GM11168 (cell line): ENCODE measurements around the gene MCTP2.

Experiments
- in situ Hi-C: fragments of 300-500 bp; cut with MboI; formaldehyde crosslinking; loops from one replicate; pipeline ENCODE4 v1.12.0; 2022; ENCODE audit warnings: low sequenced_read_pairs; ENCODE audit not compliant: unreplicated experiment

Gene MCTP2

DNA sequence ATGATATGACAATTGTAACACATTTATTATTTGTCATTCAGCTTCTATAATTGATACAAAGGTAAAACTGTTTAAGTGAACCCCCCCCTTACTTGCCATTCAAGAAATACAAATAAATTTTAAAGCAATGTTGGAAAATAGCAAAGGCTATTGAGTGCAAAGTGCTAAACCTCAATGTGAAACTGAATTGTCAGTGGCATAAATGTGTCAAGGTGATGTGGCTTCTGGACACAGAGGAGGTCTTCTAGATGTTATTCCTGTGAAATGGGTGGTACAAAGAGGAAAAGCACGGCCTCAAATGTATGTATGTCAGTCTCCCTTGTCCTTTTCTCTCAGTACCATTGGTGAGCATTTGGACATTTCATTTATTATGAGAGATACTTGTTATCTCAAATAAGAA, 149.4 kb downstream of the MCTP2 start:
- in situ Hi-C loops, result no loop called here

DNA sequence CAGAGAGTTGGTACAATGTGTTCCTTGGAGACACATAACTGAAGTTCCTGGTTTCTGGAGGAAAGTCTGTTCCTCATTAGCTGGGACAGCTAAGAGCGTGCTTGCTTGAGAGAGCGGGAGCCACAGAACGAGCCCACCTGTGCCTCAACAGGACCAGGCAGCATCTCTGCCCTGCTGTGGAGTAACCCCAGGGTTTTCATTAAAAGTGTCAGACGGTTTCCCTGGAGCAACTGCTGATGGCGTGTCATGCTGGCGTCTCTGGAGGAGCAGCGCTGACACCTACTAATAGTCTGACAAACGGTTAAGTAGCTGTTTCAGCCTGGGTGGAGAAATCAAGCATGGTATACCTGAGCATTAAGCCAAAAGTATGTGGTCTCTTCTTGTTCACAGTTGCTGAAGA, 150.0 kb downstream of the MCTP2 start:
- in situ Hi-C loops, result no loop called here

DNA sequence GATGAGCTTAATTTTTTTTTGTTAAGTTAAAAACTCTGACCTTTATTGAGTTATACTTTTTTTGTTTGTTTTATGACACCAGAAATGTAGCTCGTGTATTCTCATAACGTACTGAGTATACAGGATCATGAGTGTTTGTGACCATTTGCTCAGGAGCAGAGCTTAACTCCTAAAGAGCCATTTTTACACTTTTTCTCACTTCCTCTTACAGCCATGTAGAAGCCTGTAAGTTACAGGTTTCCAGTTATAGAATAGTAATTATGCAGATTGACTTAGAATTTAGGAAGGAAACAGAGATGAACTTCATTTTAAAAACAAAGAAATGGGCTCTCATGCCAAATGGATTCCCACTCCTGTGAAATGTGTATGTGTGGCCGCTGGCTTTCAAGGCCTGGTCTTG, 151.7 kb downstream of the MCTP2 start:
- in situ Hi-C loops, result no loop called here

DNA sequence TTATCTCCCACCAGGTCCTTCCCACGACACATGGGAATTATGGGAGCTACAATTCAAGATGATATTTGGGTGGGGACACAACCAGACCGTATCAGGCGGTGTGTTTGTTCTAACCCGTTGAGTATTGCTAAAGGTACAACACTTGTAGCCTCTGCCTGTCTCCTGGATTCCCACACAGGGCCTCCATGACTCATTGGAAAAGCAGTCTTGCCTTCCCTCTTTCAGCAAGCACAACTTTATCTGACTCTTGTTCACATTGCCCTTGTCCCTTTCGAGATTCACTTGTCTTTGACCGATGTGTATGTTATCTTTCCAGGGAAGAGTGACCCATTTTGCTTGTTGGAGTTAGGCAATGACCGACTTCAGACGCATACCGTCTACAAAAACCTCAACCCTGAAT, 152.3 kb downstream of the MCTP2 start:
- in situ Hi-C loops, result no loop called here

DNA sequence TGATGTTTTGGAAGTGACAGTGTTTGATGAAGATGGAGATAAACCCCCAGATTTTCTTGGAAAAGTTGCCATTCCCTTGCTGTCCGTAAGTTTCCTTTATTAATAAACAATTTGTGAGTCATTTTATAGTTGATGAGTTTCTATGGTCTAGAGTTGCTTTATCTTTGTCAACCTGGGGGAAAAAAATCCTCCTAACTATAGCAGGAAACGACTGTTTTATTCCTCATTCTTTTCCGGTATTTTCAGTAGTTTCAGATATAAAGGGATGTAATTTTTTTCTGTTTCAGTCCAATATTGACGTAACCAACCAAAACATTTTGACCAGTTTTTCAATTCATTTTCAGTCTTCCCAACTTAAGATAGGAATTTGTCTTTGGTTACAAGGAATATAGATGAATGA, 154.1 kb downstream of the MCTP2 start:
- in situ Hi-C loops, result no loop called here

DNA sequence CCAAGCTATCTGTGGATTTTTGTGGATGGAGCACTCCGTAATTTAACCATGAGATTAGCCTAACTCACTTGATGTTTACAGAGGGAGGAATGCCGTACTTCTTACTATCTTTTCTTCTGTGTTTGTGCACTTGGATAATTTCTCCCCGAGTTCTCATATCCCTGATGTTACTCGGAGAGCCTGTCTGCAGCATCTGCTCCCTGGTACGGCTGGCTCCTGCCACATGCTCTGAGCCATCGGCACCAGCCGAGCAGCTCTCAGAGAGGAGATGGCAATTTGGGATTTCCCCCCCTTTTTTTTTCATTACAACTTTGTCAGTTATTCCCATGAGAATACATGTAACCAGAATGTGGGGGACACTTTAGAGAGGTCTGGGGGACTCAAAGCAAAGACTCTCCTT, 155.0 kb downstream of the MCTP2 start:
- in situ Hi-C loops, result no loop called here

DNA sequence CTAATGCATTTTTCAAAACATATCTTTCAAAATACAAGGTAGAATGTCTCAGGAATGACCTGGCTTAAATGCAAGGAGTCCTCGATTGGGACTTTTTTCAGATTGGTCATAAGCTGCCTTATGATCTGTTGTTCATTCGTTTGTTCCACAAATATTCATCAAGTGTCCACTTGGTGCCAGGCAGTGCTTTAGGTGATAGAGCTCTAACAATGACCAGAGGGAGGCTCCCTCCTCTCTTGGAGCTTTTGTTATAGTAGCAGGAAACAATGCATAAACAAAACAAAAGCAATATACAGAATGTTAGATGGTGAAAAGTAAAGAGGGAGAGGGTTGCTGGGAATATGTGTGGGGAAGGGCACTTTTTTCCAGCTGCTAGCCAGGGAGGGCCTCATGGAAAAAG, 156.1 kb downstream of the MCTP2 start:
- in situ Hi-C loops, result no loop called here

DNA sequence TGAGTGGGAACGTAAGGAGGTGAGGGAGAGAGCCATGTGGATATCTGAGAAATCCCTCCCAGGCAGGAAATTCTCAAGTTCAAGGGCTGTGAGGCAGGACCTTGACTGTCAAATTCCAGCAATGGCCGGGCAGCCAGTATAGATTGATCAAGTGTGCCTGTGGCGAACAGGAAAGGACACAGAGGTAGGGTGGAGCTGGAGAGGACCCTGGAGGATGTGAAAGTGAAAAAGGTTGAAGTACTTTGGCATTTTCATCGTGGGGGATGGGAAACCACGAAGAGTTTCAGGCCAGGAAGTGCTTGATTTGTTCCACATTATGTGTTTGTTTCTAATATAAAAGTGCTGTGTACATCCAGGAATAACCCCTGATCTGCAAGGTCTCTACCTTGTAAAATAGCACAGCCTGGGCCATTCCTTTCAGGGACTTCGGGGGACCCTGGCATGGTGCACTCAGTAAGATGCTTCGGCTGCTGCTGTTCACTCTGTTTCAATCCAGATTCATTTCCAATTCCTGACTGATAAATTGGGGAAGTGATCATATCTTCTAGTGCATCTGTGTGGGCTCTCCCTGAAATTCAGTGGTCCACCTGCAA, 156.6 kb downstream of the MCTP2 start:
- in situ Hi-C loops, result no loop called here

DNA sequence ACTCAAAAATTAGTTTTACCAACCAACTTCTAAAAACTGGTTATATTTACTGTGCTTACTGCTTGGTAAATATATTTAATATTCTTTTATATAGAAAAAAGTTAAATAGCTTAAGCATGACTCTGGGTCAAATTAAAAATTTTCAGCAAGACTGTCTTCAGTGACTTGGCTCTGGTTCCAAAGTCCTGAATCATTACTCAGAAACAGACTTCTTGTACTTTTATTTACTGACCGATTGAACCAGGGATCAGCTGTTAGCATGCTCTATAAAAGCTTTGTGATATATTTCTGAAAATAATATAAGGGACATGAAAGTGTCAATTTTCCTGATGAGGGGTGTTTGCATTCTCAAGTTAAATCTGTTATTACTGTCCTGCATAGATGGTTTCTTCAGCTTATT, 164.3 kb downstream of the MCTP2 start:
- in situ Hi-C loops, result no loop called here

DNA sequence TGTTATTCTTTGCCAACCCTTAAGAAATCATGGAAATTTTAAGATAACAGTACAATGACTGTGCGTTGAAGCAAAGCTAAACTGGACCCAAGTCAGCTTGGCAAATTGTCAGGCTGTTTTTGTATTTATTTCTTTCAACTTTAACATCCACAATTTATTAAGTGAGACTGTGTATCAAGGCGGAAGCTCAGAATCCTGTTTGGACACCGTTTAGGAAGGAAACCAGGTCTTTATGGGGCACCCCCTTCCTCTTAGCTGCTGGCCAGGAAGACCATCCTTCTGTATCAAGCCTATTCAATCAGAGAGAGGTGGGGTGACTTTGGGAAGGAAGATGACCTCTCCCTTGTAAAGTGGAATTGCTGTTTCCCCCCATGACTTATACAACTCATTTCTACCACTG, 166.0 kb downstream of the MCTP2 start:
- in situ Hi-C loops, result no loop called here

DNA sequence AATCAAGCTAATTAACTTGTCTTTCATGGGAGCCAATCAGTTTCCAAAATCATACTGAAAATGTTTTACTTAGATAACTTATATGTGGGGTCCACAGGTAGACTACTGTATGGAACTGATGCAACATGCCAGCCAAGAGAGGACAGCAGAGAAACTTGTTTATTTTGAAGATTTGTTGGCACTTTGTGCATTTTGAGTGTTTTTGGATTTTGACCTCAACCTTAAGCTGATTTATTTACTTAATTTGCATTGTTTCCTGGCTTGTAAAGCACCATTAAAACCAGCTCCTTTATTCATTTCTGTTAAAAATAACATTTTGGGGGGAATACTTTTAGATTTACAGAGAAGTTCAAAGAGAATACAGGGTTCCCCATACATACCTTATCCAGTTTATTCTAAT, 166.6 kb downstream of the MCTP2 start:
- in situ Hi-C loops, result no loop called here

DNA sequence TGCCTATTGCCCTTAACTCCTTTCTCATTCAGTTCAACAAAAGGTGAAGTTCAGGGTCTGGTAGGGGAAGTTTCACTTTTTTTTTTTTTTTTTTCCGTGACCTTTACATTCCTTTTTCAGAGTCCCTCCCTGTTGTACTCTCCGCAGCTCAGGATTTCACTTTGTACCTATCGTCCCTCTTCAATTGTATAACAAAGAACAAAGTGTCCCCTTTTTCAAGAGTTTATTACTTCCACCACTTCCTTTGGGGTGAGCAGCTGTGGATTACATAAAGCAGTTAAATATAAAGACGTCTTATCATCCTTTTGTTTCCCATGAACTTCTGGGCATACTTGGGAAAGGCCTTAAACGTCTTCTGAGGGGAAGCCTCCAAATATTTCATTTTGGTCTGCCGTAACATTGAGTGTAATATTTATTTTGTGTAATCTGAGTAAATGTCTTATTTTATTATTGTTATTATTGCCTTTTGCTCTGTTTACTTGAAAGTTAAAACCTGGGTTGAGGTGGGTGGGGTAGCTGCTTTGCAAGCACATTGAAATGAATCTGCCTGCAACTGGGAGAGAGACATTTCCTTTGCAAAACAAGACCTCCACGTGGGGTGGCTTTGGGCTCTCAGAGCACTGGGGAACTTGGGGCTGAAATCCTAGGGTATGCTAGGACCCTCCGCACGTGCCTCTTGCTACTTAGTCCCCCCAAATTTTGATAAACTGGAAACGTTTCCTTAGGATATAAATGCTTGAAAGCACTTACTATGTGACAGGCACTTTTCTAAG, 169.4 kb downstream of the MCTP2 start:
- in situ Hi-C loops, result no loop called here

DNA sequence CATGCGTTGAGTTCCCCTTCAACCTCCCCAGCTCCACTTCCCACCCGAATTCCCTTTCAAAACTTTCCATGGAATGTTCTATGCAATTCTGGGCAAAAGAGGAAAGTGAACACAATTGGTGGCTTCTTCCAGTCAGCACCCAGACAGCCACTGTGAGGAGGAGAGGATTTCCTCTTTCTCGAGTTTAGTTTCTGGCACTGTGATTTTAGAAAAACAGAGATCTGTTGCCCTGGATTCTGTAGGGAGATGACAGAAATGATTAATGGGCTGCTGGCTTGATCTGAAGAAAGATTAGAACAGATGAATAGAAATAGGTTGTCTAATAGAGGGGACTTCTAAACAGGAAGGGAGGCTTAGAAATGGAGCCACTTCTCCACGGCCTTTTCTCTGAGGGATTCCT, 172.0 kb downstream of the MCTP2 start:
- in situ Hi-C loops, result no loop called here

DNA sequence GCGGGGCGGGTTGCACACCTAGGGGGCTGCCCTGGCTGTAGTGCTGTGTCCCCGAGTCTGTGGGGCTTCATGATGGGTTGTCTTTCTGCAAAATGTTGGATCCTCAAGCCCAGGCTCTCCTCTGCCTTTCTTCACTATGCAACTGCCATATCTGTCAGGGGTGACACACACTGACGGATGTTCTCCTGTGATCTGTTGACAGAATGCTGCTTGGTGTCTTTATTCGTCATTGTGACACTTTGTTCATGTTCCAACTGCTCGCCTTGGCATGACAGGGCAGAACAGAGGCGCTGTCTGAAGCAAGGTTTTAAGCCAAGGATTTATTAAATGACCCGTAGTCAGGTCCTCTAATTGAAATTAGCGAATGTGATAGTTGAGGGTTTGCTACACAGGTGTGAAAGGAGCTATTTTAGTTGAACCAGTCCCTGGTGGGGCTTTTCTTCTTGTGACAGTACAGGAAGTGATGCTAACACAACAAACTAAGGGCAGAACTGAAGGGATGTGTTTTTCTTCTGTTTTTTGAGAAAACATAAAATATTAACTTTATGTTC, 173.4 kb downstream of the MCTP2 start:
- in situ Hi-C loops, result no loop called here

DNA sequence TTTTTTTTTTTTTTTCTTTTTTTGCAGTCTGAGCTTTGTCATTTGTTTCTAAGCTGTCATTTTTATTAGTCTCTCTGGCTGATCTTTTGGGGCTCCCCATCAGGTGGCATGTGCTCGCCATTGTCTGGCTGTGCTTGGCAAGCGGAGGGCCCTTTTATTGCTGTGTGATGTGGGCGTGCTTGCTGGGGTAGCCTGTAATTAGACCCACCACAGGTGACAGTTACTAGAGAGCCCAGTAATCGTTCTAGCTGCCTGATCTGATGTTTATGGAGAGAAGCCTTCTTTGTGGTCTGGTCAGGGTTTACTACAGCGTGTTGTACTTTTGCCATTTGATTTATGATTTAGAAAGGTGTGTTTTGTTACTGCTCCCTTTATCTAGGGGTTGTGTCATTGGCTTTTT, 179.9 kb downstream of the MCTP2 start:
- in situ Hi-C loops, result no loop called here

DNA sequence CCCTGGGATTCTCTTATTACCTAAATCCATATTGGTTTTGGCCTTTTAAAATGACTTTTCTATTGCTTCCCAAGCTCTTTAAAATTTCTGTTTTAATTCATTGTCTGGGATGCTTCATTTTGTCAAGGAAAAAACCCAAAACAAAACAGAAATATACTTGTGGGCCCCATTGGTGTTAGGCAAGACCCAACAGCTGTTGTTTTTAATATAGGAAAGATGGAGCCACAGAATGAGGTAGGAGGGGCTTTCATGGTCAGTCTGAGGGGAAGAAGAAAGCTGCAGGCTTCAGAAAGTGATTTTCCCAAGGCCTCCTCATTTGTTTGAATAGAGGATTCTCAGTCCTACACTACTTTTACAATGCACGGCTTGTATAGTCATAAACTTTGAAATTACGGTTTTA, 180.5 kb downstream of the MCTP2 start:
- in situ Hi-C loops, result no loop called here

DNA sequence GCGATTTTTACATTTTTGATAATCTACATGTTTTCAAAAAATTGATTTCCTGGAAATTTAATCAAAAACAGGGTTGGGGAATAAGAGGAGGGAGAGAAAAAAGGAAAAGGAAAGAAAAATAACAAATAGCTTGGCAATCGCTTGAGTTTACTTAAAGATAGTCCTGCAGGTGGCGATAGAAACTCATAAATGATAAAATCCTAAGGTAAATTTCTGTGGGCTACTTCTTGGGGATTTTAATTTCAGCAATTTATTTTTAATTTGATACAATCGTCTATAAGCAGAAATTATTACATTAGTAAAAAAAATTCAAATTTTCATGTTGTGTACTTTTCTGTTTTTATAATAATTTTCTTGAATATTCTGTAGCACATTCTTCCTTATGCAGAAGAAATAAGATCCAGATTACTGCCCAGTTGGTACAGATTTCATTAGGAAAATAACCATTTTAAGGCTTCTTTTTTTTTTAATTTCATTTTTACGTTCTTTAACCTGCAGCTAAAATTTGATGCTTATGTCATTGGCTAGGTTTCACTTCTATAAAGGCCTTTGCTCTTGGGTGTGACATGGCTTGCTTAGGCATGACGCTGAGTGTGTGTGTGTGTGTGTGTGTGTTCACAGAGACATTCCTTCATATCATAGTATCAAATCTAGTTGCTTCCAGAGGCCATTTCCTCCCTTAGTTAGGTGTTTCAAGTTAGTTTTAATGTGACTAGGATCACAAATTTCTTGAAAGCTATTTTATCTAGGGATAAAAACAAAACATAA, 181.8 kb downstream of the MCTP2 start:
- in situ Hi-C loops, result no loop called here

DNA sequence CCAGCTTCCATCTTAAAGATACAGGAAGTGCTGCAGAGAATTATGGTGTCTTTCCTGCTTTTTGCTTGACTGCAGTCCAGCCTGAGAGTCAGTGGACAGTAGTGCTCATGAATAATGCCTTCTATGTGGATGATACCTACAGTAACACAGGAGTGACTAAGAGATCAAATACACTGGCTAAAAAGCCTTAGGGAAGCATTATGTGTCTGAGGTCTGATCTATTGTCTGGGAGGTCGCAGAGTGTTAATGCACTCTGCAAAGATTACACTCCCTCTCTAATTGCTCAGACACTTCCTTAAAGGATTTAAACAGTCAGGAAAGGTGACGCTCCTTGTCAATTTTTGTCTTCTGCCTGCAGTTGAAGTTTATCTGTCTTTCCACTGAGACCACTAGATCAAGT, 183.6 kb downstream of the MCTP2 start:
- in situ Hi-C loops, result no loop called here

DNA sequence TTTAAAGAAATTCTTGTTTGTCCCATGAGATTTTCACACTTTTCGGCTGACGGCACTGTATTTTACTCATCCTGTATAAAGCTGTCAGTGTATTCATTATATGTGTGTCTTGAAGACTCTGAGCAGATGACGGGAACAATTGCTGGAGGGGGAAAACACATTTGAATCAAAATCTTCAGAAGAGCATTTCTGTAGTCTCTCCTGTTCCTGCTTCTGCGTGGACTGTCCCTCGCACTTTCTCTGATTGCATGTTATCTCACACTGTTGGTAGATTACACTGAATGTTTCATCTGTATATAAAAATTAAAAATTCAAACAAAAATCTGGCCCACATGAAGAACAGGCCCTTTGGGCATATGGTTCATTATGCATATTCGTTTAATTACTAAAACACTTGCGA, 184.9 kb downstream of the MCTP2 start:
- in situ Hi-C loops, result no loop called here

DNA sequence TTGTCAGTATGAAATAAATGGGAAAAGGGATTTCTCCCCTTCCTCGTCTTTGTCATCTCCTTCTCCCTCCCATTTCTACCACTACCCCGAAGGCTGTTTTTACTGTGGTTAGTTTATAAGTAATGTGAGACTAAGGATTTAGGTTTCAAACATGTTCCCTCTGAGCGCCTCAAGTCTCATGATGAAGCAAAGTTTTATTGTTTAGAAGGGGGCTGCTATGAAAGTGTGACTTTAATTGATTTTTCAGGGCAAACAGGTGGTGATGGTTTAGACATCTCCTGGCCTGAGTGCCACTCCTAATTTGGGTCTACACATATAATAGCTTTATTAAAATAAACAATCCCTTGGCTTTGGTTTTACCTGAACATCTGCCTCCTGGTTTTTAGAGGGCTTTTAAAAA, 185.5 kb downstream of the MCTP2 start:
- in situ Hi-C loops, result no loop called here
